HG02763 (cell line): ENCODE measurements around the gene SCYGR4.
"Not testable (repeated sequence)": the region's sequence is repeated elsewhere in the genome, so short reads cannot be mapped to it uniquely, and the experiment has no call there.

Experiments used
- ATAC-seq: cut with Tn5 transposase; IDR thresholded peaks from one replicate; pipeline ENCODE4 v1.9.1; 2021; ENCODE audit warnings: mild to moderate bottlenecking, moderate library complexity; ENCODE audit not compliant: unreplicated experiment

Gene SCYGR4

DNA sequence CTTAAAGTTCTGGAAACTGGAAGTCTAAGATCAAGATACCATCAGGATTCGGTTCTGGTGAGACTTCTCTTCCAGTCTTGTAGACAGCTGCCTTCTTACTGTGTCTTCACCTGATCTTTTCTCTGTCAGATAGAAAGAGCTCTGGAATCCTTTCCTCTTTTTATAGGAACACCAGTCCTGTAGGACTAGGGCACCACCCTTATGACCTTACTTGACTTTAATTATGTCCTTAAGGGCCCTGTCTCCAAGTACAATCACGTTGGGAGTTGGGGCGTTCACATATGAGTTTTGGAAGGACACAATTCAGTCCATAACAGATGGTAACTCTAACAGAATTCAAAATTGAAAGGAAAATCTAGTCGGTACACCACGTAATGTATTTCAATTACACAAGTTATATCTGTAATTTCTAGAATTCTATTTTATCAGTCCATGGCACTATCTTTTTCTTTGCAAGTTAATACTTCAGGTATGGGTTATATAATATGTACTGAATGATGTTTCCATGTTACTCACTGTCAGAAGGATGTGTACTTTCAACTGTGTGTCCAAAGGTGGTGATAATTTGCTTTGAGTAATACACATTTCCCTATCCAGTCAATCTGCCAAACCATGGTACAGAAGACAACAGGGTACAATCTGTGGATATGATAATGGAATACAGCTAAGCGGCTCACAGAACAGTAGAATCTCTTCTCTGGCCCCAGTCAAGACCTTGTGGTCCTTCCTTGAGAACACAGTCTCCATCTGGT lies 48.1 kb downstream of the SCYGR4 start:
- no peak for ATAC-seq

- ATAC-seq: not testable (repeated sequence)
Measured at GRCh38 chr2:227666631-227667170, 49.4 kb downstream of the SCYGR4 start, which contains the start of gene SCYGR5. TSS of gene SCYGR5 (plus strand) at chr2:227666804. CDS start at chr2:227666804, 0 bp downstream.
